ENCODE measurements around the gene KIF25.

Gene KIF25

GRCh38 chr6:167957626-167958025, 39.8 kb upstream of the KIF25 start:
- Histone ChIP-seq H3K4me3 (ENCODE audit: low read depth in 1 of 5, low read length in 5 of 5) (no peak overlapping the region), H3K9ac (ENCODE audit: low read length in 5 of 5) (no peak overlapping the region), H3K27me3 (ENCODE audit: control insufficient read depth in 5 of 5, insufficient read depth in 4 of 5, low read length in 5 of 5) (no peaks in the 10 kb centered on the region), H3K36me3 (ENCODE audit: control insufficient read depth in 5 of 5, insufficient read depth in 5 of 5, low read length in 5 of 5) (peaks cover 3 to 21% (median 18%) of the 10 kb centered on the region in 5 donors), H3K4me1 (ENCODE audit: control insufficient read depth in 5 of 5, insufficient read depth in 5 of 5, low read length in 5 of 5) (peaks cover 0 to 6% (median 0%) of the 10 kb centered on the region in 5 donors), H3K9me3 (ENCODE audit: control insufficient read depth in 5 of 5, low read length in 5 of 5) (no peaks in the 10 kb centered on the region), H3K27ac (ENCODE audit: low read depth, low read length) (no peak overlapping the region)

- Histone ChIP-seq H3K27ac (ENCODE audit: low read depth, low read length) (no peak overlapping the region), H3K36me3 (ENCODE audit: control insufficient read depth in 5 of 5, insufficient read depth in 5 of 5, low read length in 5 of 5) (peaks cover 8 to 42% (median 27%) of the 10 kb centered on the region in 5 donors), H3K9ac (ENCODE audit: low read length in 5 of 5) (peak overlapping the region in 1 of 5 donors; percentile 39), H3K4me3 (ENCODE audit: low read depth in 1 of 5, low read length in 5 of 5) (no peak overlapping the region), H3K4me1 (ENCODE audit: control insufficient read depth in 5 of 5, insufficient read depth in 5 of 5, low read length in 5 of 5) (peaks cover 0 to 19% (median 0%) of the 10 kb centered on the region in 5 donors), H3K9me3 (ENCODE audit: control insufficient read depth in 5 of 5, low read length in 5 of 5) (no peaks in the 10 kb centered on the region), H3K27me3 (ENCODE audit: control insufficient read depth in 5 of 5, insufficient read depth in 4 of 5, low read length in 5 of 5) (no peaks in the 10 kb centered on the region)
These were observed 36.9 kb upstream of the KIF25 start for GRCh38 chr6:167960579-167960978.

- Histone ChIP-seq H3K36me3 (ENCODE audit: control insufficient read depth in 5 of 5, insufficient read depth in 5 of 5, low read length in 5 of 5) (peaks cover 10 to 45% (median 32%) of the 10 kb centered on the region in 5 donors), H3K4me1 (ENCODE audit: control insufficient read depth in 5 of 5, insufficient read depth in 5 of 5, low read length in 5 of 5) (peaks cover 0 to 25% (median 2%) of the 10 kb centered on the region in 5 donors), H3K27ac (ENCODE audit: low read depth, low read length) (no peak overlapping the region), H3K27me3 (ENCODE audit: control insufficient read depth in 5 of 5, insufficient read depth in 4 of 5, low read length in 5 of 5) (no peaks in the 10 kb centered on the region), H3K9me3 (ENCODE audit: control insufficient read depth in 5 of 5, low read length in 5 of 5) (no peaks in the 10 kb centered on the region), H3K9ac (ENCODE audit: low read length in 5 of 5) (no peak overlapping the region), H3K4me3 (ENCODE audit: low read depth in 1 of 5, low read length in 5 of 5) (no peak overlapping the region)
These were observed 34.8 kb upstream of the KIF25 start for GRCh38 chr6:167962711-167963110.

GRCh38 chr6:167963589-167964057, 33.8 kb upstream of the KIF25 start:
- no peaks in the 10 kb centered on the region for H3K27me3 ChIP-seq (ENCODE audit: control insufficient read depth in 5 of 5, insufficient read depth in 4 of 5, low read length in 5 of 5)

GRCh38 chr6:167965592-167966539, 31.6 kb upstream of the KIF25 start:
- no peaks in the 10 kb centered on the region for H3K27me3 ChIP-seq (ENCODE audit: control insufficient read depth in 5 of 5, insufficient read depth in 4 of 5, low read length in 5 of 5)
- no peak overlapping the region for H3K9ac ChIP-seq (ENCODE audit: low read length in 5 of 5)
- H3K36me3 ChIP-seq (ENCODE audit: control insufficient read depth in 5 of 5, insufficient read depth in 5 of 5, low read length in 5 of 5), result peaks cover 20 to 58% (median 49%) of the 10 kb centered on the region in 5 donors
- peaks cover 0 to 18% (median 2%) of the 10 kb centered on the region in 5 donors for H3K4me1 ChIP-seq (ENCODE audit: control insufficient read depth in 5 of 5, insufficient read depth in 5 of 5, low read length in 5 of 5)
- peak overlapping the region in 1 of 5 donors; percentile 11 for H3K4me3 ChIP-seq (ENCODE audit: low read depth in 1 of 5, low read length in 5 of 5)
- H3K9me3 ChIP-seq (ENCODE audit: control insufficient read depth in 5 of 5, low read length in 5 of 5), result no peaks in the 10 kb centered on the region
- no peak overlapping the region for H3K27ac ChIP-seq (ENCODE audit: low read depth, low read length)

More at GRCh38 chr6:167963589-167964057, 33.8 kb upstream of the KIF25 start:
- Histone ChIP-seq H3K9ac (ENCODE audit: low read length in 5 of 5) (no peak overlapping the region), H3K4me1 (ENCODE audit: control insufficient read depth in 5 of 5, insufficient read depth in 5 of 5, low read length in 5 of 5) (peaks cover 0 to 25% (median 2%) of the 10 kb centered on the region in 5 donors), H3K27ac (ENCODE audit: low read depth, low read length) (no peak overlapping the region), H3K9me3 (ENCODE audit: control insufficient read depth in 5 of 5, low read length in 5 of 5) (no peaks in the 10 kb centered on the region), H3K4me3 (ENCODE audit: low read depth in 1 of 5, low read length in 5 of 5) (no peak overlapping the region), H3K36me3 (ENCODE audit: control insufficient read depth in 5 of 5, insufficient read depth in 5 of 5, low read length in 5 of 5) (peaks cover 6 to 47% (median 32%) of the 10 kb centered on the region in 5 donors)

- Histone ChIP-seq H3K27ac (ENCODE audit: low read depth, low read length) (no peak overlapping the region), H3K4me3 (ENCODE audit: low read depth in 1 of 5, low read length in 5 of 5) (peak overlapping the region in 1 of 5 donors; percentile 2), H3K27me3 (ENCODE audit: control insufficient read depth in 5 of 5, insufficient read depth in 4 of 5, low read length in 5 of 5) (no peaks in the 10 kb centered on the region), H3K9me3 (ENCODE audit: control insufficient read depth in 5 of 5, low read length in 5 of 5) (no peaks in the 10 kb centered on the region), H3K4me1 (ENCODE audit: control insufficient read depth in 5 of 5, insufficient read depth in 5 of 5, low read length in 5 of 5) (peaks cover 0 to 18% (median 3%) of the 10 kb centered on the region in 5 donors), H3K9ac (ENCODE audit: low read length in 5 of 5) (no peak overlapping the region), H3K36me3 (ENCODE audit: control insufficient read depth in 5 of 5, insufficient read depth in 5 of 5, low read length in 5 of 5) (peaks cover 22 to 58% (median 51%) of the 10 kb centered on the region in 5 donors)
These were observed 30.9 kb upstream of the KIF25 start for GRCh38 chr6:167966540-167966905.

- Histone ChIP-seq H3K36me3 (ENCODE audit: control insufficient read depth in 5 of 5, insufficient read depth in 5 of 5, low read length in 5 of 5) (peaks cover 22 to 49% (median 48%) of the 10 kb centered on the region in 5 donors), H3K4me1 (ENCODE audit: control insufficient read depth in 5 of 5, insufficient read depth in 5 of 5, low read length in 5 of 5) (peaks cover 0 to 18% (median 4%) of the 10 kb centered on the region in 5 donors), H3K4me3 (ENCODE audit: low read depth in 1 of 5, low read length in 5 of 5) (no peak overlapping the region), H3K9me3 (ENCODE audit: control insufficient read depth in 5 of 5, low read length in 5 of 5) (no peaks in the 10 kb centered on the region), H3K9ac (ENCODE audit: low read length in 5 of 5) (no peak overlapping the region), H3K27me3 (ENCODE audit: control insufficient read depth in 5 of 5, insufficient read depth in 4 of 5, low read length in 5 of 5) (no peaks in the 10 kb centered on the region), H3K27ac (ENCODE audit: low read depth, low read length) (no peak overlapping the region)
These were observed 29.4 kb upstream of the KIF25 start for GRCh38 chr6:167968091-167968490.

- Histone ChIP-seq H3K4me1 (ENCODE audit: control insufficient read depth in 5 of 5, insufficient read depth in 5 of 5, low read length in 5 of 5) (peaks cover 0 to 9% (median 4%) of the 10 kb centered on the region in 5 donors), H3K36me3 (ENCODE audit: control insufficient read depth in 5 of 5, insufficient read depth in 5 of 5, low read length in 5 of 5) (peaks cover 21 to 44% (median 41%) of the 10 kb centered on the region in 5 donors), H3K27me3 (ENCODE audit: control insufficient read depth in 5 of 5, insufficient read depth in 4 of 5, low read length in 5 of 5) (no peaks in the 10 kb centered on the region), H3K4me3 (ENCODE audit: low read depth in 1 of 5, low read length in 5 of 5) (no peak overlapping the region), H3K27ac (ENCODE audit: low read depth, low read length) (no peak overlapping the region), H3K9me3 (ENCODE audit: control insufficient read depth in 5 of 5, low read length in 5 of 5) (no peaks in the 10 kb centered on the region), H3K9ac (ENCODE audit: low read length in 5 of 5) (no peak overlapping the region)
These were observed 27.2 kb upstream of the KIF25 start for GRCh38 chr6:167970230-167970629.

- Histone ChIP-seq H3K9me3 (ENCODE audit: control insufficient read depth in 5 of 5, low read length in 5 of 5) (no peaks in the 10 kb centered on the region), H3K27me3 (ENCODE audit: control insufficient read depth in 5 of 5, insufficient read depth in 4 of 5, low read length in 5 of 5) (no peaks in the 10 kb centered on the region), H3K36me3 (ENCODE audit: control insufficient read depth in 5 of 5, insufficient read depth in 5 of 5, low read length in 5 of 5) (peaks cover 18 to 31% (median 24%) of the 10 kb centered on the region in 5 donors), H3K9ac (ENCODE audit: low read length in 5 of 5) (no peak overlapping the region), H3K4me3 (ENCODE audit: low read depth in 1 of 5, low read length in 5 of 5) (no peak overlapping the region), H3K27ac (ENCODE audit: low read depth, low read length) (no peak overlapping the region), H3K4me1 (ENCODE audit: control insufficient read depth in 5 of 5, insufficient read depth in 5 of 5, low read length in 5 of 5) (peaks cover 0 to 5% (median 0%) of the 10 kb centered on the region in 5 donors)
These were observed 25.3 kb upstream of the KIF25 start for GRCh38 chr6:167972193-167972592.
